ENCODE measurements around the gene BTBD7.

Gene BTBD7

GRCh38 chr14:93195316-93195999 lies 137.4 kb downstream of the BTBD7 start:
- DNase-seq (ENCODE audit: low read depth in 2 of 2), result no peak
